ENCODE measurements around the gene SNX7.

SNX7 gene

GRCh38 chr1:98697781-98698180 is 36.3 kb downstream of the SNX7 start:
- DNase-seq: no peak

GRCh38 chr1:98698625-98699024 is 37.1 kb downstream of the SNX7 start:
- no peak for DNase-seq

- no peak for DNase-seq
Measured at GRCh38 chr1:98700228-98700627, 38.7 kb downstream of the SNX7 start.

- DNase-seq: no peak
Measured at GRCh38 chr1:98702976-98703375, 41.5 kb downstream of the SNX7 start.

- DNase-seq: no peak
Measured at GRCh38 chr1:98704474-98704873, 43.0 kb downstream of the SNX7 start.

GRCh38 chr1:98704971-98705370 is 43.5 kb downstream of the SNX7 start:
- DNase-seq: no peak

GRCh38 chr1:98705591-98705990 is 44.1 kb downstream of the SNX7 start:
- no peak for DNase-seq

- DNase-seq: no peak
Measured at GRCh38 chr1:98706173-98706843, 44.8 kb downstream of the SNX7 start.

GRCh38 chr1:98707556-98707955 is 46.0 kb downstream of the SNX7 start:
- no peak for DNase-seq

- no peak for DNase-seq
Measured at GRCh38 chr1:98709906-98710305, 48.4 kb downstream of the SNX7 start.

GRCh38 chr1:98723574-98723973 is 62.1 kb downstream of the SNX7 start:
- no peak for DNase-seq

- DNase-seq: no peak
Measured at GRCh38 chr1:98732985-98733781, 71.7 kb downstream of the SNX7 start.

- no peak for DNase-seq
Measured at GRCh38 chr1:98733782-98734112, 72.2 kb downstream of the SNX7 start.

GRCh38 chr1:98735756-98736155 is 74.2 kb downstream of the SNX7 start:
- no peak for DNase-seq

GRCh38 chr1:98737835-98738234 is 76.3 kb downstream of the SNX7 start:
- no peak for DNase-seq

GRCh38 chr1:98739762-98740161 is 78.2 kb downstream of the SNX7 start:
- no peak for DNase-seq

GRCh38 chr1:98741164-98741563 is 79.6 kb downstream of the SNX7 start:
- DNase-seq: no peak

- no peak for DNase-seq
Measured at GRCh38 chr1:98749152-98749756, 87.7 kb downstream of the SNX7 start.

- no peak for DNase-seq
Measured at GRCh38 chr1:98754176-98754575, 92.7 kb downstream of the SNX7 start.

GRCh38 chr1:98761219-98761865 is 99.8 kb downstream of the SNX7 start:
- DNase-seq: no peak

- no peak for DNase-seq
Measured at GRCh38 chr1:98763488-98764150, 102.1 kb downstream of the SNX7 start.

GRCh38 chr1:98764485-98764884 is 103.0 kb downstream of the SNX7 start:
- no peak for DNase-seq

GRCh38 chr1:98766255-98766654 is 104.7 kb downstream of the SNX7 start:
- DNase-seq: no peak

Data from stimulated activated CD4-positive, alpha-beta T cell treated with anti-CD3 and anti-CD28 coated beads, Interleukin-2, amount 100 ng/mL, for 48 hours (primary cell).